ENCODE data around the gene ACR.

The ACR gene

DNA sequence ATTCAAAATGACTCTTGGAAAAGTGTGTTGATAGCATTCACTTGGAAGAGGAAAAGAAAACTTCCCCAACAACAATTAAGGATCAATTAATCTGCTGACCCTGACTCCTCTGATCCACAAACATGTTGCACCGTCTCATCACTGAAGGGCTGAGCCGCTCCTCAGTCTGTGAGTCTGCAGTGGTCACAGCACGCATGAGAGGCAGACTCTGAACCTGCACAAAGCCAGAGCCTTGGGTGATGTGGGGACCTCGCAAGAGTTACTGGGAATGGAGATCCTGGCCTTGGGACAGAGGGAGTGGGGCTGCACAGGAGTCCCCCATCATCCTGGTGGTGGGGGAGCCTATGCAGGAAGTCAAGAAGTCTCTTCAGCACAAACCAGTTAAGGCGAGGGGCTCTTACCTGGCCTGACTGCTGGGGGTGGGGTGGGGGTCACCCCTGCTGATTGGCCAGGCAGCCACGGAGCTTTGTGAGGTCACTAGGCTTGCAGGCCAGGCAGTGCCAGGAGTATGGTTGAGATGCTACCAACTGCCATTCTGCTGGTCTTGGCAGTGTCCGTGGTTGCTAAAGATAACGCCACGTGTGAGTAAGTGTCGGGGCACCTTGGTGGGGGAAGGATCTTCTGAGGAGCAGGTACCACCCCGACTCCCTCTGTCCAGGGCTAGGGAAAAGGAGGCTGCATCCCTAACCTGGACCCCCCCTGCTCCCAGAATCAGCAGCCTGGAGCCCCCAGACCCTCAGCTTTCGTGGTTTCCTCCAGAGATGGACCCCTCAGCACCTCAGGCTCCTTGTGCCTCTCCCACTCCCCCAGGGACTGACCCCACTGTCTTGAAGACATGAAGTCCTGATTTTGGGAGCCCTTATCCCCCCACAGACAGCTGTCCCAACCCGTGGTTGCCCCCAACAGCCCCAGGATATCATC, at the start of gene ACR:
TSS of gene ACR (plus strand) at position 477 of the 921 bp plus-strand sequence. CDS start at position 509, 32 bp downstream.
- DNase-seq, result no peak

DNA sequence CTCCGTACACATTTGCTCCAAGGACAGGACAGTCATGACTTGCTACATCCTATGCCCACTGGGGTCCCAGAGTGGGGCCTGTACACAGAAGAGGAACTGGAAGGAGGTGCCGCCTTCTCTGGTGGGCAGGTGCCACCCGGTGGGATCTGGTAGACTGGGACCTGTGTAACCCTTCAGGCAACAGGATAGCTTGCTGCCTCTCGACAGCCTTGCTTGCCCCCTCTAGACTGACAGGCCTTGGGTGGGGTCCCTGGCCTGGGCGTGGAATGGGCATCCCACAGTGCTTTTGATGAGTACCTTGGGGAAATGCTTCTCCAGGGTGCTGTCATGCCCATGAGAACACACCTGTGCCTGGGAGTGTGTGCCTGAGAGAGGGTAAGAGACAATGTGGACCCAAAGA, 49.6 kb upstream of the ACR start:
- DNase-seq, result no peak

DNA sequence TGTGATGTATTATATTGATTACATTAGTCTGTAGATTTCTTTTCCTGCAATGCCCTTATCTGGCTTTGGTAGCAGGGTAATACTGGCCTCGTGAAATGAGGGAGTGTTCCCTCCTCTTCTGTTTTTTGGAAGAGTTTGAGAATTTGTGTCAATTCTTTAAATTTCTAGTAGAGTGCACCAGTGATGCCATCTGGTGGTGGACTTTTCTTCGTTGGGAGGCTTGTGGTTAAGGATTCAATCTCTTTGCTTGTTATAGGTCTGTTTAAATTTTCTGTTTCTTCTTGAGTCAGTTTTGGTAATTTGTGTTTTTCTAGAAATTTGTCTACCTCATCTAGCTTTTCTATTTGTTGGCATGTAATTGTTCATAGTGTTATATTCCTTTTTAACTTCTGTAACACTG, 46.5 kb upstream of the ACR start:
- peak; percentile 69 for DNase-seq

DNA sequence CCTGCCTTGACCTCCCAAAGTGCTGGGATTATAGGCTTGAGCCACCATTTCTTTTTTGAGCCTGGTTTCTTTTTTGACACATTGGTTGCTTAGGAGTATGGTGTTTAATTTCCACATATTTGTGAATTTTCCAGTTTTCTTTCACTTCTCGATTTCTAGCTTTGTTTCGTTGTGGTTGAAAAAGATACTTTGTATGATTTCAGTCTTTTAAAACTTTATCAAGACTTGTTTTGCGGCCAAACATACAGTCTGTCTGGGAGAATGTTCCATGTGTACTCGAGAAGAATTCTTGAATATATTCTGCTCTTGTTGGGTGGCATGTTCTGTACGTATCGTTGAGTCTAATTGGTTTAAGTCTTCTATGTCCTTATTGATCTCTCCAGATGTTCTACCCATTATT, 44.5 kb upstream of the ACR start:
- peak; percentile 29 for DNase-seq

DNA sequence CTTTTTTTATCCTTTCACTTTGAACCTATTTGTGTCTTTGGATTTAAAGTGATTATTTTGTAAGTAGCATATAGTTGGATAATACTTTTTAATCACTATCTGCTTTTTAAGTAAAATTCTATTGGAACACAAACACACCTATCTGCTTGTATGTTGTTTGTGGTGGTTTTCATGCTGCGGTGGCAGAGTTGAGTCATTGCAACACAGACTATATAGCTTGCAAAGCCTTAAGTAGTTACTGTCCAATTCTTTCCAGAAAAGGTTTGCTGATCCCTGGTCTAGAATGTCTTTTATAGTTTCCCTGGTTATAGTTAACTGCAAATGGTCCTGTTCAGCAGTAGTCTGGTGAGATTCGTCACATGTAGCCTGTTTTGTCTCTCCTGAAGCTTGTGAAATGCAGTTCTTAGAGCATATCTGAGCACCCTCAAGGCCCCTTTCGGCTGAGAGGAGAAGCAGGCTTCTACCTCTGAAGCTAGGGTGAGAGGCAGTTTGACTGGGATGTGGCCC, 43.9 kb upstream of the ACR start:
- no peak for DNase-seq

DNA sequence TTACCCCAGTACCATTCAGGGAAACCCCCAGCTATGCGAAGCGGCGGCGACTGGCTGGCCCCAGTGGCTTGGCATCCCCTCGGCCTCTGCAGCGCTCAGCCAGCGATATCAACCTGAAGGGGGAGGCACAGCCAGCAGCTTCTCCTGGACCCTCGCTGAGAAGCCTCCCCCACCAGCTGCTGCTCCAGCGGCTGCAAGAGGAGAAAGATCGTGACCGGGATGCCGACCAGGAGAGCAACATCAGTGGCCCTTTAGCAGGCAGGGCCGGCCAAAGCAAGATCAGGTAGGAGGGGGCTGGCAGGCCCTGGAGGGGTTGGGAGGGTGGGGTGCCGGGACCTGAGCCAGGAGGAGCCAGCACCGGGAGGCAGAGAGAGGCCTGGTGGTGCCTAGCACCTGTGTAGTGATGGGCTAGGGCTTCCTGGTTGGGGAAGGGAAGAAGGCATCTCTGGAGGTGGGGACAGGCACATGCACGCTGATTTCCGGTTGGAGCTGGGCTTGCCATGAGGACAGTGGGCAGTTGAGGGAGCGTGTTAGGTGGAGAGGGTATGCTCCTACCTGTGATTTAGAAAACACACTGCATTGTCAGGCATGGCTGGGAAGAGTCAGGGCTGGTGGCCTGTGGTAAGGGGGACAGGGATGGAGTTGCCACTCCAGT, 43.1 kb upstream of the ACR start:
- no peak for DNase-seq

DNA sequence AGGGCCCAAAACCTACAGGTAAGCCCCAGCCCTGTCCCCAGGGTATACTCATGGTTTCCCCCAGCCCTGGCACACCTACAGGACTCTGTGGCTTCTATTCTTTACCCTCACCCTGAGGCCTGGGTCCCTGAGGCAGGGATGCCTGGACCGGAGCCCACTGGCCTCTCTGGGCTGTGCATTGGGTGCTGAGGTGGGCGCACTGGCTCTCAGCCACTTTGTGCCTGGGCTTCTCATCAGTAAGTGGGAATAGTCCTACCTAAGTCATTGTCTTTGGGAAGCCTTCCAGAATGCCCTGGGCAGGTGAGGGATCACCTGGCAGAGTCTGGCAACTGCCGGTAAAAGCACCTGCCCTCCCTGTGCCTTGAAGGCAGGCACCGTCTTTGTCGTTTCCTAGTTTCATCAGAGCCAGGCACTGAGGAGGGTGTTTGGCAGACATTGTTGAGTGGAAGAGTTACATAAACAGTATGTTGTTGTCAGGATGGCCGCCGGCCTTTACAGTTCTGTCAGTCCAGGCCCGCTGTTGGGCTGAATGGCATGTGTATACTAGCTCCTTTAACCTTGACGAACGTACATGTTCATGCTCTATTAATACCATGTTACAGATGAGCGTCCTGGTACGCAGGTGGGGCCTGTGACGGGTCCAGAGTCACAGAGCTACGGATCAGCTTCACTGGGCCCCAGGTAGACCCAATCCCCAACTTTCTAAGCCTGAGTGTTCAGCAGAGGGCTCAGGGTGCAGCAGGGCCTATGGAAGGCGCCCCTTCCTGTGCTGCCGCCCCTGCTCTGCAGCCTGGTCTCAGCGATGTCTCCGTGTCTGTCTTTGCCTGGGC, 42.4 kb upstream of the ACR start:
- DNase-seq, result no peak

DNA sequence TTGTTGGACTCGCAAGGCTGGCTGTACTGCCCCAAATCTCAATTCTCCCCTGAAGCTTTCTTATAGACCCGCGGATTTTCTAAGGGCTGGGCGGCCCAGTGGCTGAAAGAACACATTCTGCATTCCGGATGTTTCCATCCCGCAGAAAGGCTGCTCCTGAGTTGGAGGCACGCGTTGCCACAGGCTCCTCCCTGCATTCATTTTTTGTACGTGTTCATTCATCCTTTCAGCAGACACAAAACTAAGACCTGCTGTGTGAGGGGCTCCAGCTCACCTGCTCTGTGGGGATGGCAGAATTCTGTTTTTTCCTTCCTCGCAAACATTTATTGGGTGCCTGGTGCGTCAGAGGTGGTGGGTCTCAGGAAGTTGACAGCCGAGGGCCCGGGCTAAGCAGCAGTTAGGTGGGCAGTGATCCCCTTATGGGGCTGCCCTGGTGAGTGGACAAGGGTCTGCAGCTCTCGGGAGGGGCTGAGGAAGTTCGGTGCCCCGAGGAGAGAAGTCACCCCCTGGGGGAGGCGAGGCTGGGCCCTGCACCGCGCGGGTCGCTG, 41.7 kb upstream of the ACR start:
- no peak for DNase-seq

DNA sequence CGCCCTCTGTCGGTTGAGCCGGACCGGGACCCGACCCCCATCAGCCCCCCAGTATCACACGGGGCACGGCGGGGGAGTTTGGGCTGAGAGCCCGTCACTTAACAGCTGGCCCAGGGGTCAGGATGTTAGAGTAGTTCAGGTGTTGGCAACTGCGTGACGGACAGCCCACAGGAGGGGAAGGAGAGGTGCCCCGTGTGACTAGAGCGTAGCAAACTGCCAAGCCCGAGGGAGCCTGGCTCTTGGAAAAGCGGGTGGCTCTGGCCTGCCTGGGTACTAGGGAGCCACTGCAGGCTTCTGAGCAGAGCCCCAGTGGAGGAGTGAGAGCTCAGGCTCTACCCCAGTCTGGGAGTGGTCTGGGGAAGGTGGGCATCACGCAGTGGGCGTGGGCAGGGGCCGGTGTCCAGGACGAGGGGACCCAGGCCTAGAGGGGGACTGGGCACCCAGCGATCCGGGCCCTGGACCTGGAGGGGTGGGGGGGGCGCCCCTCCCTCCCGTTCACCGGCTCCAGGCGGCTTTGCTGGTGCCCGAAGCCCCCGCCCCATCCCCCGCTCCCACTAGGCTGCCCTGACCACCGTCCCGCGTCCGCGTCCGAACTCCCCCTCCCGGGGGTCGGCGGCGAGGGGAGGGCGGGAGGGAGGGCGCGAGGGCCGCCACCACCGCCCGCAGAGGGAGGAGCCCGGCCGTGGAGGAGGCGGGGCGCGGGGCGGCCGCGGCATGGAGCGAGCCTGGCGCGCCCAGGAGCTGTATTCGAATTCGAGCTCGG, 41.0 kb upstream of the ACR start:
- DNase-seq, result no peak

DNA sequence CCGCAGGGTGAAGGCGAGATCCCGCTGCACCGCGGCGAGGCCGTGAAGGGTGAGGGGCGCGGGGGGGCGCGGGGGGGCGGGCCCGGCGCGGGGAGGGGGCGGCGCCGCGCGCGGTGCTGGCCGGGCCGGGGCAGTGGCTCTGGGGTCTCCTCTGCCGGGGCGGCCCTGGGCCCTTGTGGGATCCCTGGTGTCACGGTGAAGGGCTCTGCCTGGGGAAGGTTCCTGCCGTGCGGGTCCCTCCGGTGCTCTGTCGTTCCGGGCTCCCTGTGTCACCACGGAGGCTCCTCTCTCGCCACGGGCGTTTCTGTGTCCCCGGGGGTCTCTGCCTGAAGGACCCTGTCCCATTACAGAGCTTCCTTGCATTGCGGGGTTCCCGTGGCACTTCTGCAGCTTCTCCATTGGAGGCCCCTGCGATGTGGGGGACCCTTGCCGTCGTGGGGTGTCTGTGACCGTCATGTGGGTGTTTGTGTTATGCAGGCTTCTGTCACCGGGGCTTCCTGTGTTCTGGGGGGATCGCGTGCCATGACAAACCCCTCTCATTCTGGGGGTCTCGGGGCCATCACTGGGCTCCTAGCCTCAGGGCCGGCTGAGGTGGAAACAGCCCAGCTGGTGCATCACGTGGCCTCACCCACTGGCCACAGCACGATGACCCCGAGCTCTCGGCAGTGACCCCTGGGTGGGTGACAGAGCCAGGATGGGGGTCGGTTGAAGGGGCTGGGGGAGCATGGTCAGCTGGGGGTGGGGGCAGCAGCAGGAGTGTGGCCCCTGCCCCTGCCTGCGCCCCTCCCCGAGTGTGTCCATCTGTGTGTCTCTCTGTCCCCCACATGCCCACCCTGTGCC, 40.1 kb upstream of the ACR start:
- no peak for DNase-seq

DNA sequence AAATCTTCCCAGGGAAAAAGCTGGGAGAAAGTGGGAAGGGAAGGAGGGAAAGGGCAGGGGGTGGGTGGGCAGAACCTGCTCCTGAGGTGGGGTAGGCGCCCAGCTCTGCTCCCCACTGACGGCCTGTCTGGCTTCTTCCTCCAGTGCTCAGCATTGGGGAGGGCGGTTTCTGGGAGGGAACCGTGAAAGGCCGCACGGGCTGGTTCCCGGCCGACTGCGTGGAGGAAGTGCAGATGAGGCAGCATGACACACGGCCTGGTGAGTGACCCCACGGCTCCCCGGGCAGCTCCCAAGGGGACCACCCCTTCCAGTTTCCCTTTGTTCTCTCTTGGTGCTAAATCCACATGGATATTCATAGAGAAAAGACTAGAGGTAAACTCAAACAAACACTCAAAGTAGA, 39.5 kb upstream of the ACR start:
- DNase-seq, result no peak

DNA sequence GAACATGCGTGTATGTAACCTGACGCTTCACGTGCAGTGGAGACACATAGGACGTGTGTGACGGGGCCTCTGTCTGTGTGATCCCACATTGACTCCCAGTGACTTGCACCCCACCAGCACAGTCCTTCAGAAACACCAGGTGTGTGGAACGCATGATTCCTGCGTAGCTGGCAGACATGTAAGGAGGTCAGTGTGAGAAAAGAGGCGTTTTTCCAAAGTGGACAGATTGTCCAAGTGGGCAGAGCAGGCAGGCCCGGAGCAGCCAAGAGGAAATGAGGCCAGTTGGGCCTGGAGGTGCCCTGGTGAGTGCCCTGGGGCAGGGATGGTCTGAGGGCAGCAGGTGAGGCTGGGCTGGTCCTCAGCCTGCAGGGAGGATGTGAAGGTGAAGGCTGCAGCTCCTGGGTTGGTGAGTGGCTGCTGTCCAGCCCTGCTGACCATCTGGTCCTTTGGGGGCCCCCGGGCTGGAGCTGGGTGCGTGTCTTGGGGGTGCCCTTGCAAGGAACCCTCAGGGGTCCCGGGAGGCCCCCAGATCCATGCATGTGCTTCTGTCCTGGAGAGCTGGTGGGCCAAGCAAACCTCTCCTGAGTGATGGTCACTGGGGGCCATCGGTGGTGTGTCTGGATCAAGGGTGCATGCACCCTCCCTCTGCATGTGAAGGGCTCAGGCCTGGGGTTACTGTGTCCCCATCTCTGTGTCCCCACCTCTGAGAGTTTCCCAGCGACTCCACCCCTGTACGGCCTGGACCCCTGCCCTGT, 38.8 kb upstream of the ACR start:
- DNase-seq, result no peak

DNA sequence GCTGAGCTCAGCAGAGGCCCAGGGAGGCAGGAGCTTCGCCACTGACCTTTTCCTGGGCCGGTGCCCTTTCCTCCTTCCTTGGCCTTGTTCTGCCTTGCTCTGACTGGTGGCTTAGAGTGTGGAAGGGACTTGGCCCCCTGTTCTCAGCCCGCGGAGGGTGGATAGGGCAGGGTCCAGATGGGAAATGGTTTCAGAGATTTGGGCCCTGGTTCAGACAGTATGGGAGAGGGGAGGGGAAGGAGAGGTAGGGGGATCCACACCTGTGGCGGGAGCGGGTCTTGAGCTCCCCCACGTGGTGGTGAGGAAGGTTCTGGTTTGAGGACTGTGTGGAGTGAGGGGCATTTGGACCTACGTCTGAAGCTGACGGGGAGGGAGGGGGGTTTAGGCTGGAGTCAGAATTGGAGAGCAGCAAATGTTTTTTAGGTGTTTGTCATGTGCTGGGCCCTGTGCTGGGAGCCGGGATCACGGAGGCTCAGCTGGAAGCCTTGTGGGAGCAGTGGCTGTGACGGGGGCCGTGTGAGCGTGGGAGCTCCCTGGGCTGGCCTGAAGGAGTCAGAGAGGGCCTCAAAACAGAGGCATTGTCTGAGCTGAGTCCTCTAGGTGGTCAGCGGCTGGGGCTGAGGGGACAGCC, 38.1 kb upstream of the ACR start:
- DNase-seq, result no peak

DNA sequence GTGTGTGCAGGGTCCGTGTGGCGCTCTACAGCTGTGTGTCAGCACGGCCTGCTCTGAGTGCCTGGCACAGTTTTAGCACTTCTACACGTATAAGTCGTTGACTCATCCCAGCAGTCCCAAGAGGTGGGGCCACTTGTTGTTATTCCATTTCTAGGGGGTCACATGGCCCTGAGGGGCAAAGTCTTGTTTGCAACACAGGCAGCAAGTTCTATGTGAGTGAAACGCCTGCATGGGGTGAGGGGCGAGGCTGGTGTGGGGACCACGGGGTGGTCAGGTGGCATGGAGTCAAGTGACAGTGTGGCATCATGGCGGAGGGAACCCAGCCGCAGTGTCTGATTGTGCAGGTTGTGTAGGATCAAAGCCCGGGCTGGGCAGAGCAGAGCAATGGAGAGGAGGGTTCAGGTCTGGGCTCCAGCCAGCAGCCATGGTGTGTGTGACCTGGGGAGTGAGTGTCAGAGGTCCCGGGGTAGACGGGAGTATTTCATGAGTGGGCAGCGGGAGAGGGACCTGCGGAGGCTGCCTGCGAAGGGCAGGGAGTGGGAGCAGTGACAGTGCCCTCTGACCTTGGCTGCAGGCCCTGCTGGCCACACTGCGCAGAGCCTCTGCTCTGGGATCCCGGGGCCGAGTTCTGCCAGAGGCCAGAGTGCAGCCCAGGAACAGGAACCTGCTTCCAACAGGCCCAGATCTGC, 37.5 kb upstream of the ACR start:
- no peak for DNase-seq

DNA sequence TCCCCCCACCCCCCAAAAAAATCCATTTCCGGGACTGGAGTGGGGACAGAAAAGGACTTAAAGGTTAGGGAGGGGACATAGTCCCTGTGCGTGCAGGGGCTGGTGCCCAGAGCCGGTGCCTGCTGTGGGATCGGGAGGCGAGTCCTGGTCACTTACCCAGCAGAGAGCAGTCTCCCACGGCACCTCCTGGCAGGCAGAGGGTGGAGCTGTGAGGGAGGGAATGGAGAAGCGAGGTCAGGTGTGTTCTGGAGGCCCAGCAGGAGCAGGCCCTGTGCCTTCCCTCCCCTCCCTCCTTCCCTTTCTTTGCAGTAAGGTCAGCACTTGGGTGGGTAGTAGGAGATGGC, 37.0 kb upstream of the ACR start:
- no peak for DNase-seq

DNA sequence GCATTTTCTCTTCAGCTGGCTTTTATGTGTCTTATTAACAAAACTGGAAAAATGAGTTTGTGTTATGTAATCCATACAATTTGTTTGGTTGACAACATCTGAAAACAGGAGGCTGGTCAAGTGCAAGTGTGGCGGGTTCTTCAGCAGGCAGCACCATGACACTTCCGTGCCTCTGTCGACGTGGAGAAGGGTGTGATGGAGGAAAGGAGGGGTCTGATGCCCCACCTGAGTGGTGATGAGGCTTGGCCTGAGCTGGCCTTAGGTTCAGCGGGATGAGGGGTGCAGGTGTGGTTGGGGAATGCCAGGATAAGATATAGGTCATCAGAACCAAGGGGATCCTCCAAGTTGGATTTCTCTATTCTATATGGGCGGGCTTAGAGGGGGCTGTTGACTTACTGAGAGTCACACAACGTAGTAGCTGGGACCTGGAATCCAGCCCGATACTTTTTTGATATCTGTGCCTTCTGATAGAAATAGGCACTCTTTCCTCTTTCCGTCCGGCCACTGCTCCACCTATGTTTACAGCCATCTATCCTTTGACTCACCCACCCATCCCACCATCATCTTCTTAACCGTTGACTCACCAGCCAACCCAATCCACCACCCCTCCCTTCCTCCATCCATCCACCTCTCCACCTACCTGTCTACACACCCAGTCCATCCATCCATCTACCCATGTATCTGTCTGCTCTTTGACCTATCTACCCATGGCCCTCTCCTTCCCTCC, 36.4 kb upstream of the ACR start:
- DNase-seq, result no peak

DNA sequence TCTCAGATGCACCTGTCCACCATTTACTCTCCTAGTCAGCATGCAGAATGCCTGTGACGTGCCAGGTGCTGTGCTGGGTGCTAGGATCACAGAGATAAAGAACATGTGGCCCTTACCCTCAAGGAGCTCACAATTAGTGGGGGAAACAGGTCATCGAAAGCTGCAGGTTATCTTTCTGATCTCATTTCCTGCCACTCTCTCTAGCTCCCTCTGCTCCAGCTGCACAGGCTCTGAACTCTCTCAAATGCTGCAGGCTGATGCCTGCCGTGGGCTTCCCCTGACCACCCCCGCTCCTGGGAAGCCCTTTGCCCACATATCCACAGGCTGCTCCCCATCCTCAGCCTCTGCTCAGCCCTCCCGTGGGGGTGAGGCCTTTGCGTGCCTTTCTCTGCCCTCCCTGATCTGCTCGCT, 35.7 kb upstream of the ACR start:
- no peak for DNase-seq

DNA sequence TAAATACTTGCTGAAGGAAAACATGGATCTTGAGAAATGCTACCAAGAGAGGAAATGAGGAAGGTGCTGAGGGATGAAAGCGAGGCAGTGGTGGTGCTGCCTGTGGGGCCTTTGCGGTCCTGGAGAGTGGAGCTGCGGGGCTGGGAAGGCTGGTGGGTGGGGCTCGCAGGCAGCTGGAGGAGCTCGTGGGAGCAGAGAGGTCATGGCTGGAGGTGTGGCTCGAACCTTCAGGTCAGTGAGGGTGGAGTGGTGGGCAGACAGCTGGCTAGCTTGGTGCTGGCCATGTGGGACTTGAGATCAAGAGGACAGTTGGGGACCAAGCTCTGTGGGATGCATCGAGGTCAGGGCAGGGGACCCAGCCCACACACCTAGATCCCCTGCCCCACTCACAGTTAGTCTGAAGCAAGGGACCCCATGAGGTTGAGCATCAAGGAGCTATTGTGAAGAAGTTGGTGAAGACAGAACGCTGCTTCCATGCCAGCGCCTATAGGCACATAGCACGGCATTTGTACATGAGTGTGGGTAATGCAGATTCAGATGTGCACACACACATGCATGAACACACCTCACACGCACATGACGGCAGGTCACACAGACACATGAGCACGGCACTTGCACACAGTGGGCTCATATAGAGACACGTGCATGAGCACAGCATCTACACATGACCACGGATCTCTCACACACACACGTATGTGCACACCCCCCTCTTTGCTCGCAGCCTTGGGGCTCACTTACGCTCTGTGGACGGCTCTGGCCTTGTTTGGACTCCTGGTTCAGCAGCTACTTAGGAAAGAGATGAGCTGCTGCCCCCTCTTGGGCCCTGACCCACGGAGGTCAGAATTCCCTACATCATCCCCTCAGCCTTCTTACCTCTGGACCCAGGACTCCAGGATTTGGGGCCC, 34.9 kb upstream of the ACR start:
- DNase-seq, result no peak
